ENCODE measurements around the gene SLC12A3. TPM values are rescaled to one million over a fixed set of nuclear protein-coding genes. Genes with fewer than 3 reads are reported as not detected.

SLC12A3 gene
- polyA plus RNA-seq, 3 donors: 0.03 TPM; not detected in 2

DNA sequence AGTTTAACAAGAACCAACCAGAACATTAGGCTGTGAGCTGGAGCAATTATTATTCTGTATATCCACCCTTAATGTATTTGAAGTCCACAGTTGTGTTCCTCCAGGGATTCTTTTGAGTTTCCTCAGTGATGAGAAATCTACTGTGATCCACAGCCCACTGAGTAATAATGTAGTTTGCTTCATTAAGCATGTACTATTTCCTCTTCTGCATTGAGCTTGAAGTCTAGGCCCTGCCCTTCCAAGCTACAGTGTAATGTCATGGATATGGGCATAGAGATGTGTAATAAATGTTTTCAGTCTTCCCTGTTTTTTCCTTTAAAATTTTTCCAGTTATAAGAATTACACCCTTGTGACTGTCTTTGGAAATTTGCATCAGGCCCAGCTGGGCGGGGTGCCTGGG is 36.4 kb upstream of the SLC12A3 start:
- Histone ChIP-seq H3K9me3 (replicated peaks in 1 of 2; ENCODE audit: control insufficient read depth in 1 of 2, insufficient read depth in 1 of 2, low read length in 2 of 2) (no peaks in the 10 kb centered on the region), H4K20me1 (ENCODE audit: insufficient read depth, low read length) (no peaks in the 10 kb centered on the region), H3K4me3 (replicated peaks in 1 of 3; ENCODE audit: low read depth in 2 of 3, low read length in 3 of 3) (no peak overlapping the region), H3K4me1 (ENCODE audit: control insufficient read depth in 1 of 2, insufficient read depth in 2 of 2, low read length in 2 of 2) (no peaks in the 10 kb centered on the region), H3K79me2 (ENCODE audit: insufficient read depth, low read length) (no peaks in the 10 kb centered on the region), H3K27ac (ENCODE audit: low read depth in 1 of 2, low read length in 2 of 2) (no peak overlapping the region), H2AFZ (ENCODE audit: insufficient read depth, low read depth, low read length, poor library complexity, severe bottlenecking) (no peak overlapping the region), H3K36me3 (replicated peaks in 1 of 2; ENCODE audit: control insufficient read depth in 1 of 2, insufficient read depth in 2 of 2, low read length in 2 of 2) (peaks cover 73 to 95% of the 10 kb centered on the region in 2 donors), H3K9ac (ENCODE audit: insufficient read depth, low read length, poor library complexity, severe bottlenecking) (no peak overlapping the region), H3K27me3 (ENCODE audit: control insufficient read depth in 2 of 2, insufficient read depth in 2 of 2, low read length in 2 of 2) (no peaks in the 10 kb centered on the region), H3K4me2 (replicated peaks; ENCODE audit: extremely low read depth, low read length, poor library complexity, severe bottlenecking) (no peak overlapping the region)
- Mint-ChIP-seq H3K4me3 (no peak overlapping the region), H3K9me3 (no peaks in the 10 kb centered on the region), H3K36me3 (peaks cover 76 to 83% of the 10 kb centered on the region in 2 donors), H3K4me1 (no peaks in the 10 kb centered on the region), H3K27ac (no peak overlapping the region), H3K27me3 (ENCODE audit: low read depth in 3 of 3) (no peaks in the 10 kb centered on the region)
- DNase-seq: no peak
- TF ChIP-seq, protein P1, sequence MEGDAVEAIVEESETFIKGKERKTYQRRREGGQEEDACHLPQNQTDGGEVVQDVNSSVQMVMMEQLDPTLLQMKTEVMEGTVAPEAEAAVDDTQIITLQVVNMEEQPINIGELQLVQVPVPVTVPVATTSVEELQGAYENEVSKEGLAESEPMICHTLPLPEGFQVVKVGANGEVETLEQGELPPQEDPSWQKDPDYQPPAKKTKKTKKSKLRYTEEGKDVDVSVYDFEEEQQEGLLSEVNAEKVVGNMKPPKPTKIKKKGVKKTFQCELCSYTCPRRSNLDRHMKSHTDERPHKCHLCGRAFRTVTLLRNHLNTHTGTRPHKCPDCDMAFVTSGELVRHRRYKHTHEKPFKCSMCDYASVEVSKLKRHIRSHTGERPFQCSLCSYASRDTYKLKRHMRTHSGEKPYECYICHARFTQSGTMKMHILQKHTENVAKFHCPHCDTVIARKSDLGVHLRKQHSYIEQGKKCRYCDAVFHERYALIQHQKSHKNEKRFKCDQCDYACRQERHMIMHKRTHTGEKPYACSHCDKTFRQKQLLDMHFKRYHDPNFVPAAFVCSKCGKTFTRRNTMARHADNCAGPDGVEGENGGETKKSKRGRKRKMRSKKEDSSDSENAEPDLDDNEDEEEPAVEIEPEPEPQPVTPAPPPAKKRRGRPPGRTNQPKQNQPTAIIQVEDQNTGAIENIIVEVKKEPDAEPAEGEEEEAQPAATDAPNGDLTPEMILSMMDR (IDR thresholded peaks at IDR 0.05): no peak
- 100% methylated on average over 1 of the region's 1 CpG for WGBS (ENCODE audit: insufficient coverage)
- intact Hi-C loops (cut with micrococcal nuclease): no loop called here

DNA sequence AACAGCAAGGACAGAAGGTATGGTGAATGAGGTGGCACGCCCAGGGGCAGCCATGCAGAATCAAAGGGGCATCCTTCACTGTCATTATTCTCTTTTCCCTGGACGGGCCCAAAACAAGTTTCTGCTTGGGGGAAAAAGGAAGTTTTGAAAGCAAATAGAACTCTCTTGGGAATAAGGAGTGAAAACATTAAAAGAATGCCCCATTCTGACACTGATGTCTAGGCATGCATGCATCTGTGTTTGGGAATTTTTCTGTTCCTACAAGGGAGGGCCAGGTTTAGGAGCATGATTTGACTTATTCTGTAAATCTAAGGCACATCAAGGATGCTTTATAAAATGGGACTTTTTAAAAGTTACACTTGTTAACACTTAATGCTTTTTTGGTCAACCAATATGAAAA is 34.3 kb upstream of the SLC12A3 start:
- H3K9me3 ChIP-seq (replicated peaks in 1 of 2; ENCODE audit: control insufficient read depth in 1 of 2, insufficient read depth in 1 of 2, low read length in 2 of 2): no peaks in the 10 kb centered on the region
- TF ChIP-seq, protein P1 (IDR thresholded peaks at IDR 0.05): no peak
- no peaks in the 10 kb centered on the region for H3K27me3 ChIP-seq (ENCODE audit: control insufficient read depth in 2 of 2, insufficient read depth in 2 of 2, low read length in 2 of 2)
- no peak overlapping the region for H3K4me3 Mint-ChIP-seq
- no peak overlapping the region for H3K4me2 ChIP-seq (replicated peaks; ENCODE audit: extremely low read depth, low read length, poor library complexity, severe bottlenecking)
- no peak overlapping the region for H2AFZ ChIP-seq (ENCODE audit: insufficient read depth, low read depth, low read length, poor library complexity, severe bottlenecking)
- no peak overlapping the region for H3K27ac Mint-ChIP-seq
- H3K9ac ChIP-seq (ENCODE audit: insufficient read depth, low read length, poor library complexity, severe bottlenecking): no peak overlapping the region
- H3K9me3 Mint-ChIP-seq: no peaks in the 10 kb centered on the region
- no peak overlapping the region for H3K4me3 ChIP-seq (replicated peaks in 1 of 3; ENCODE audit: low read depth in 2 of 3, low read length in 3 of 3)
- H4K20me1 ChIP-seq (ENCODE audit: insufficient read depth, low read length): no peaks in the 10 kb centered on the region
- no peaks in the 10 kb centered on the region for H3K79me2 ChIP-seq (ENCODE audit: insufficient read depth, low read length)
- no peaks in the 10 kb centered on the region for H3K4me1 Mint-ChIP-seq
- DNase-seq: no peak
- H3K27me3 Mint-ChIP-seq (ENCODE audit: low read depth in 3 of 3): no peaks in the 10 kb centered on the region
- peaks cover 74 to 95% of the 10 kb centered on the region in 2 donors for H3K36me3 ChIP-seq (replicated peaks in 1 of 2; ENCODE audit: control insufficient read depth in 1 of 2, insufficient read depth in 2 of 2, low read length in 2 of 2)
- intact Hi-C loops (cut with micrococcal nuclease): no loop called here
- WGBS (ENCODE audit: insufficient coverage): no CpG with 5 or more reads among the region's 2 CpGs
- no peak overlapping the region for H3K27ac ChIP-seq (ENCODE audit: low read depth in 1 of 2, low read length in 2 of 2)
- H3K36me3 Mint-ChIP-seq: peaks cover 81 to 85% of the 10 kb centered on the region in 2 donors
- no peaks in the 10 kb centered on the region for H3K4me1 ChIP-seq (ENCODE audit: control insufficient read depth in 1 of 2, insufficient read depth in 2 of 2, low read length in 2 of 2)

Measured in CD14-positive monocyte (primary cell).